Measurements from ENCODE around the gene MAVS. TPM values are rescaled to one million over a fixed set of nuclear protein-coding genes. Genes with fewer than 3 reads are reported as not detected.

The MAVS gene
- total and polyA plus RNA-seq, 2 donors (not counting 3 experiments of a cell fraction or from before 2014, with no cell fraction given): 18.8 to 40.7 TPM

- no peak overlapping the region for H3K9ac ChIP-seq (replicated peaks; ENCODE audit: extremely low read depth, insufficient read depth, low read length)
Measured at GRCh38 chr20:3797592-3798372, 48.9 kb upstream of the MAVS start.

GRCh38 chr20:3798373-3798768, 48.3 kb upstream of the MAVS start:
- no peak overlapping the region for H3K9ac ChIP-seq (replicated peaks; ENCODE audit: extremely low read depth, insufficient read depth, low read length)
- dilution Hi-C loops (cut with MboI; ENCODE audit: extremely low pct_ligation_motif_present, low sequenced_read_pairs) (no loop called here), intact Hi-C loops (cut with micrococcal nuclease) (no loop called here)
- H4K20me1 ChIP-seq (replicated peaks; ENCODE audit: control insufficient read depth, extremely low read depth, insufficient read depth, low read length): no peaks in the 10 kb centered on the region
- H3K9me3 ChIP-seq (replicated peaks; ENCODE audit: control insufficient read depth, insufficient read depth, low read length): no peaks in the 10 kb centered on the region
- no peak overlapping the region for H3K27ac ChIP-seq (ENCODE audit: insufficient read depth, low read depth, low read length)
- no peak for FAIRE-seq
- H2AFZ ChIP-seq (ENCODE audit: low read depth, low read length): no peak overlapping the region
- no TSS peak for BruUV-seq (replicated peaks)
- DNase-seq (ENCODE audit: low read depth, low spot score): no peak
- CTCF ChIA-PET: no interaction called here
- TF ChIP-seq EZH2 (IDR thresholded peaks at IDR 0.05; ENCODE audit: borderline replicate concordance, low read depth, low read length, severe bottlenecking) (no peak), FOS (IDR thresholded peaks at IDR 0.05; ENCODE audit: borderline replicate concordance, insufficient read depth, low read length) (no peak), JUN (IDR thresholded peaks at IDR 0.05; ENCODE audit: borderline replicate concordance, insufficient read depth, insufficient read length, low read depth) (no peak), GATA2 (IDR thresholded peaks at IDR 0.05; ENCODE audit: insufficient read depth, insufficient read length, low read depth, low read length) (no peak), CTCF (IDR thresholded peaks at IDR 0.05; ENCODE audit: extremely low read depth in 1 of 2, insufficient read depth in 1 of 2, low read depth in 1 of 2, low read length in 2 of 2) (no peak), MYC (IDR thresholded peaks at IDR 0.05; ENCODE audit: low read depth, low read length) (no peak), POLR2A (IDR thresholded peaks at IDR 0.05; ENCODE audit: low read depth, low read length) (no peak), POLR2AphosphoS5 (IDR thresholded peaks at IDR 0.05; ENCODE audit: insufficient read depth, low read depth, low read length) (no peak), MAX (IDR thresholded peaks at IDR 0.05; ENCODE audit: insufficient read depth, insufficient read length) (no peak)
- POLR2A ChIA-PET: no interaction called here
- H3K4me3 ChIP-seq (replicated peaks in 1 of 3; ENCODE audit: insufficient read depth in 1 of 3, low read depth in 1 of 3, low read length in 3 of 3): no peak overlapping the region
- peaks cover 0 to 19% of the 10 kb centered on the region in 2 experiments for H3K36me3 ChIP-seq (ENCODE audit: control insufficient read depth in 2 of 2, extremely low read depth in 1 of 2, insufficient read depth in 2 of 2, low read length in 2 of 2)
- peaks cover 25% of the 10 kb centered on the region for H3K79me2 ChIP-seq (ENCODE audit: control insufficient read depth, insufficient read depth, low read length)
- no peaks in the 10 kb centered on the region for H3K9me1 ChIP-seq (replicated peaks; ENCODE audit: control insufficient read depth, extremely low read depth, insufficient read depth, low read length)
- no peaks in the 10 kb centered on the region for H3K27me3 ChIP-seq (ENCODE audit: control insufficient read depth in 2 of 2, insufficient read depth in 2 of 2, low read length in 2 of 2)
- H3K4me1 ChIP-seq (ENCODE audit: control insufficient read depth, extremely low read depth, insufficient read depth, low read length): peaks cover 20% of the 10 kb centered on the region
- no peak overlapping the region for H3K4me2 ChIP-seq (ENCODE audit: insufficient read depth, low read length)

More at GRCh38 chr20:3797592-3798372, 48.9 kb upstream of the MAVS start:
- Histone ChIP-seq H3K9me3 (replicated peaks; ENCODE audit: control insufficient read depth, insufficient read depth, low read length) (no peaks in the 10 kb centered on the region), H3K79me2 (ENCODE audit: control insufficient read depth, insufficient read depth, low read length) (peaks cover 25% of the 10 kb centered on the region), H3K36me3 (ENCODE audit: control insufficient read depth in 2 of 2, extremely low read depth in 1 of 2, insufficient read depth in 2 of 2, low read length in 2 of 2) (peaks cover 0 to 13% of the 10 kb centered on the region in 2 experiments), H2AFZ (ENCODE audit: low read depth, low read length) (no peak overlapping the region), H3K4me2 (ENCODE audit: insufficient read depth, low read length) (peak overlapping the region; percentile 68), H3K9me1 (replicated peaks; ENCODE audit: control insufficient read depth, extremely low read depth, insufficient read depth, low read length) (no peaks in the 10 kb centered on the region), H3K27ac (ENCODE audit: insufficient read depth, low read depth, low read length) (no peak overlapping the region), H3K4me1 (ENCODE audit: control insufficient read depth, extremely low read depth, insufficient read depth, low read length) (peaks cover 20% of the 10 kb centered on the region), H3K4me3 (replicated peaks in 1 of 3; ENCODE audit: insufficient read depth in 1 of 3, low read depth in 1 of 3, low read length in 3 of 3) (no peak overlapping the region), H4K20me1 (replicated peaks; ENCODE audit: control insufficient read depth, extremely low read depth, insufficient read depth, low read length) (no peaks in the 10 kb centered on the region), H3K27me3 (ENCODE audit: control insufficient read depth in 2 of 2, insufficient read depth in 2 of 2, low read length in 2 of 2) (no peaks in the 10 kb centered on the region)
- TF ChIP-seq POLR2A (IDR thresholded peaks at IDR 0.05; ENCODE audit: low read depth, low read length): no peak
- POLR2A ChIA-PET: no interaction called here
- CTCF ChIA-PET: no interaction called here
- intact Hi-C loops (cut with micrococcal nuclease): no loop called here
- FAIRE-seq (no peak), DNase-seq (ENCODE audit: low read depth, low spot score) (no peak)
- no TSS peak for BruUV-seq (replicated peaks)
- dilution Hi-C loops (cut with MboI; ENCODE audit: extremely low pct_ligation_motif_present, low sequenced_read_pairs): no loop called here
